GM23338 (cell line): ENCODE results near the gene PRSS8. TPM values are rescaled to one million over a fixed set of nuclear protein-coding genes. Genes with fewer than 3 reads are reported as not detected.
A peak's percentile ranks its signal among the peaks of the same experiment; 100 is the strongest.

ENCODE experiments used
- ATAC-seq: fragments of 200-7000 bp; cut with Tn5 transposase; 3 replicates; pipeline ENCODE4 v1.9.1; 2020
- DNase-seq: peaks from one replicate; pipeline ENCODE4 v3.0.0-alpha.2; 2015; ENCODE audit warnings: low spot score
- H2AFZ ChIP-seq: fragments of 200-600 bp; sonication (generic); 2 replicates; pipeline ENCODE4 v1.8.0; 2016; ENCODE audit warnings: antibody characterized with exemption, mild to moderate bottlenecking, moderate library complexity
- H3F3A ChIP-seq: fragments of 200-600 bp; sonication (generic); replicated peaks from 2 replicates; pipeline ENCODE4 v1.8.0; 2017; ENCODE audit warnings: antibody characterized with exemption, mixed run types, low read depth
- H3K27ac ChIP-seq: fragments of 200-600 bp; sonication (generic); 2 replicates; pipeline ENCODE4 v1.6.1; 2016; ENCODE audit warnings: low read depth
- H3K27me3 ChIP-seq: fragments of 200-600 bp; sonication (generic); 2 replicates; pipeline ENCODE4 v1.8.0; 2016; ENCODE audit warnings: mild to moderate bottlenecking, mixed run types, moderate library complexity; ENCODE audit not compliant: insufficient read depth
- H3K36me3 ChIP-seq: fragments of 200-600 bp; sonication (generic); 2 replicates; pipeline ENCODE4 v1.8.0; 2016; ENCODE audit warnings: mild to moderate bottlenecking; ENCODE audit not compliant: insufficient read depth
- H3K4me1 ChIP-seq: fragments of 200-600 bp; sonication (generic); 2 replicates; pipeline ENCODE4 v1.8.0; 2016; ENCODE audit warnings: mild to moderate bottlenecking, moderate library complexity; ENCODE audit not compliant: insufficient read depth
- H3K4me2 ChIP-seq: fragments of 200-600 bp; sonication (generic); 2 replicates; pipeline ENCODE4 v1.7.1; 2017; ENCODE audit warnings: mixed run types
- H3K4me3 ChIP-seq: fragments of 200-600 bp; sonication (generic); 2 replicates; pipeline ENCODE4 v1.6.1; 2016; ENCODE audit warnings: mixed run types
- H3K79me2 ChIP-seq: fragments of 200-600 bp; sonication (generic); replicated peaks from 2 replicates; pipeline ENCODE4 v1.8.0; 2017; ENCODE audit warnings: mild to moderate bottlenecking; ENCODE audit not compliant: insufficient read depth
- H3K9me2 ChIP-seq: fragments of 200-600 bp; sonication (generic); 2 replicates; pipeline ENCODE4 v1.8.0; 2017; ENCODE audit not compliant: insufficient read depth
- H4K20me1 ChIP-seq: fragments of 200-600 bp; sonication (generic); replicated peaks from 2 replicates; pipeline ENCODE4 v1.8.0; 2017; ENCODE audit warnings: mild to moderate bottlenecking; ENCODE audit not compliant: insufficient read depth
- H3K27ac Mint-ChIP-seq: 2 replicates; pipeline ENCODE4 v1.8.0; 2020; ENCODE audit warnings: inconsistent platforms, mild to moderate bottlenecking, moderate library complexity, mixed read lengths
- H3K27me3 Mint-ChIP-seq: 3 replicates; pipeline ENCODE4 v1.8.0; 2022; ENCODE audit warnings: low read depth, mild to moderate bottlenecking, moderate library complexity, mixed read lengths, inconsistent platforms; ENCODE audit not compliant: insufficient read depth, poor library complexity
- H3K36me3 Mint-ChIP-seq: 3 replicates; pipeline ENCODE4 v1.8.0; 2021; ENCODE audit warnings: low read depth, mild to moderate bottlenecking, inconsistent platforms, moderate library complexity, mixed read lengths
- H3K4me1 Mint-ChIP-seq: 3 replicates; pipeline ENCODE4 v1.8.0; 2020; ENCODE audit warnings: mild to moderate bottlenecking, inconsistent platforms, mixed read lengths
- H3K4me3 Mint-ChIP-seq: 3 replicates; pipeline ENCODE4 v1.8.0; 2021; ENCODE audit warnings: moderate library complexity, mild to moderate bottlenecking, inconsistent platforms, mixed read lengths
- H3K9me3 Mint-ChIP-seq: 3 replicates; pipeline ENCODE4 v1.8.0; 2020; ENCODE audit warnings: moderate library complexity, mild to moderate bottlenecking, inconsistent platforms, mixed read lengths
- CREB1 ChIP-seq: fragments of 250-450 bp; sonication (Bioruptor Pico); IDR thresholded peaks from 2 replicates; pipeline ENCODE4 v1.5.0; 2020; ENCODE audit warnings: low read depth, mild to moderate bottlenecking, moderate library complexity
- EZH2 ChIP-seq: fragments of 200-600 bp; sonication (generic); IDR thresholded peaks from one replicate; pipeline ENCODE4 v1.8.0; 2017; ENCODE audit warnings: antibody characterized with exemption, mild to moderate bottlenecking, low read depth; ENCODE audit not compliant: unreplicated experiment
- EZH2phosphoT487 ChIP-seq: fragments of 200-600 bp; sonication (generic); IDR thresholded peaks from one replicate; pipeline ENCODE4 v1.8.1; 2018; ENCODE audit warnings: antibody characterized with exemption; ENCODE audit not compliant: unreplicated experiment
- JUNB ChIP-seq: IDR thresholded peaks from one replicate; pipeline ENCODE4 v1.6.1; 2016; ENCODE audit warnings: antibody characterized with exemption; ENCODE audit not compliant: unreplicated experiment
- NANOG ChIP-seq: IDR thresholded peaks from 2 replicates; pipeline ENCODE4 v1.6.1; 2016; ENCODE audit warnings: antibody characterized with exemption, borderline replicate concordance
- POLR2AphosphoS5 ChIP-seq: IDR thresholded peaks from 2 replicates; pipeline ENCODE4 v1.6.1; 2016; ENCODE audit warnings: antibody characterized with exemption, low read depth
- REST ChIP-seq: IDR thresholded peaks from one replicate; pipeline ENCODE4 v1.6.1; 2018; ENCODE audit warnings: antibody characterized with exemption; ENCODE audit not compliant: unreplicated experiment
- STAT1 ChIP-seq: IDR thresholded peaks from one replicate; pipeline ENCODE4 v1.6.1; 2016; ENCODE audit warnings: antibody characterized with exemption; ENCODE audit not compliant: unreplicated experiment
- ZNF114 ChIP-seq: fragments of 250-450 bp; sonication (Bioruptor Pico); IDR thresholded peaks from 2 replicates; pipeline ENCODE4 v1.5.0; 2020; ENCODE audit warnings: mild to moderate bottlenecking, moderate library complexity
- ZNF331 ChIP-seq: fragments of 250-450 bp; sonication (Bioruptor Pico); IDR thresholded peaks from 2 replicates; pipeline ENCODE4 v1.5.0; 2020; ENCODE audit warnings: low read depth, mild to moderate bottlenecking, moderate library complexity
- polyA plus RNA-seq: library from polyadenylated mRNA; unstranded; fragments of >200 nt; fragmentation: Nextera tagmentation; extraction: Ambion mirVana; gene quantifications from 2 replicates; pipeline ENCODE4 v1.2.1, GENCODE V29; 2016
- total RNA-seq: library from RNA; depleted of rRNA; stranded (reverse); fragments of >200 nt; shearing (Covaris generic); gene quantifications from 2 replicates; pipeline ENCODE4 v1.2.3, GENCODE V29; 2014
- TF ChIP-seq, protein P1 (sequence below), 2 experiments: fragments of 200-600 bp in 1 of 2; sonication (generic) in 1 of 2; conservative IDR thresholded peaks; 2 replicates each; pipeline versions ENCODE4 v1.5.1 to v1.6.1; 2016 to 2017; ENCODE audit warnings: antibody characterized with exemption in 2 of 2, low read depth in 2 of 2, mild to moderate bottlenecking in 2 of 2, moderate library complexity in 1 of 2
- TF ChIP-seq, protein P2 (sequence below): IDR thresholded peaks from 2 replicates; pipeline ENCODE4 v1.6.1; 2016; ENCODE audit warnings: antibody characterized with exemption
- TF ChIP-seq, protein P3 (sequence below): fragments of 250-450 bp; sonication (Bioruptor Pico); IDR thresholded peaks from 2 replicates; pipeline ENCODE4 v1.5.0; 2020; ENCODE audit warnings: mild to moderate bottlenecking, moderate library complexity

PRSS8 gene
- total and polyA plus RNA-seq, 2 experiments from 2014 or later, result 65.3 to 75.9 TPM

- no peaks in the 10 kb centered on the region; the same call in 1 of the 2 replicates for H4K20me1 ChIP-seq
- H3K79me2 ChIP-seq, result peaks cover 8% of the 10 kb centered on the region; the same call in 1 of the 2 replicates
- Mint-ChIP-seq H3K4me3 (no peak overlapping the region), H3K27ac (peak overlapping the region; percentile 98), H3K27me3 (peaks cover 22% of the 10 kb centered on the region), H3K4me1 (peaks cover 44% of the 10 kb centered on the region), H3K36me3 (peaks cover 45% of the 10 kb centered on the region), H3K9me3 (peaks cover 2% of the 10 kb centered on the region; the same call in 1 of the 3 replicates)
- no peaks in the 10 kb centered on the region for H3K27me3 ChIP-seq
- peaks cover 9% of the 10 kb centered on the region for H3K36me3 ChIP-seq
- peaks cover 28% of the 10 kb centered on the region for H3K4me1 ChIP-seq
- H3K4me3 ChIP-seq, result no peak overlapping the region
- DNase-seq (no peak), ATAC-seq (no peak)
- H2AFZ ChIP-seq, result no peak overlapping the region
- H3F3A ChIP-seq, result no peaks in the 10 kb centered on the region; the same call in 1 of the 2 replicates
- no peak overlapping the region for H3K4me2 ChIP-seq
- no peaks in the 10 kb centered on the region for H3K9me2 ChIP-seq
- TF ChIP-seq, protein P1, sequence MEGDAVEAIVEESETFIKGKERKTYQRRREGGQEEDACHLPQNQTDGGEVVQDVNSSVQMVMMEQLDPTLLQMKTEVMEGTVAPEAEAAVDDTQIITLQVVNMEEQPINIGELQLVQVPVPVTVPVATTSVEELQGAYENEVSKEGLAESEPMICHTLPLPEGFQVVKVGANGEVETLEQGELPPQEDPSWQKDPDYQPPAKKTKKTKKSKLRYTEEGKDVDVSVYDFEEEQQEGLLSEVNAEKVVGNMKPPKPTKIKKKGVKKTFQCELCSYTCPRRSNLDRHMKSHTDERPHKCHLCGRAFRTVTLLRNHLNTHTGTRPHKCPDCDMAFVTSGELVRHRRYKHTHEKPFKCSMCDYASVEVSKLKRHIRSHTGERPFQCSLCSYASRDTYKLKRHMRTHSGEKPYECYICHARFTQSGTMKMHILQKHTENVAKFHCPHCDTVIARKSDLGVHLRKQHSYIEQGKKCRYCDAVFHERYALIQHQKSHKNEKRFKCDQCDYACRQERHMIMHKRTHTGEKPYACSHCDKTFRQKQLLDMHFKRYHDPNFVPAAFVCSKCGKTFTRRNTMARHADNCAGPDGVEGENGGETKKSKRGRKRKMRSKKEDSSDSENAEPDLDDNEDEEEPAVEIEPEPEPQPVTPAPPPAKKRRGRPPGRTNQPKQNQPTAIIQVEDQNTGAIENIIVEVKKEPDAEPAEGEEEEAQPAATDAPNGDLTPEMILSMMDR (conservative IDR thresholded peaks at IDR 0.05; ENCODE audit: low read depth in 2 of 2), result no peak
- TF ChIP-seq CREB1 (CRISPR knock-in tag) (no peak), ZNF331 (CRISPR knock-in tag) (no peak), POLR2AphosphoS5 (no peak), JUNB (no peak), NANOG (no peak), EZH2 (no peak), EZH2phosphoT487 (no peak), REST (no peak), ZNF114 (CRISPR knock-in tag) (no peak), STAT1 (no peak)
- TF ChIP-seq, protein P2, sequence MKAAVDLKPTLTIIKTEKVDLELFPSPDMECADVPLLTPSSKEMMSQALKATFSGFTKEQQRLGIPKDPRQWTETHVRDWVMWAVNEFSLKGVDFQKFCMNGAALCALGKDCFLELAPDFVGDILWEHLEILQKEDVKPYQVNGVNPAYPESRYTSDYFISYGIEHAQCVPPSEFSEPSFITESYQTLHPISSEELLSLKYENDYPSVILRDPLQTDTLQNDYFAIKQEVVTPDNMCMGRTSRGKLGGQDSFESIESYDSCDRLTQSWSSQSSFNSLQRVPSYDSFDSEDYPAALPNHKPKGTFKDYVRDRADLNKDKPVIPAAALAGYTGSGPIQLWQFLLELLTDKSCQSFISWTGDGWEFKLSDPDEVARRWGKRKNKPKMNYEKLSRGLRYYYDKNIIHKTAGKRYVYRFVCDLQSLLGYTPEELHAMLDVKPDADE, result no peak
- TF ChIP-seq, protein P3, sequence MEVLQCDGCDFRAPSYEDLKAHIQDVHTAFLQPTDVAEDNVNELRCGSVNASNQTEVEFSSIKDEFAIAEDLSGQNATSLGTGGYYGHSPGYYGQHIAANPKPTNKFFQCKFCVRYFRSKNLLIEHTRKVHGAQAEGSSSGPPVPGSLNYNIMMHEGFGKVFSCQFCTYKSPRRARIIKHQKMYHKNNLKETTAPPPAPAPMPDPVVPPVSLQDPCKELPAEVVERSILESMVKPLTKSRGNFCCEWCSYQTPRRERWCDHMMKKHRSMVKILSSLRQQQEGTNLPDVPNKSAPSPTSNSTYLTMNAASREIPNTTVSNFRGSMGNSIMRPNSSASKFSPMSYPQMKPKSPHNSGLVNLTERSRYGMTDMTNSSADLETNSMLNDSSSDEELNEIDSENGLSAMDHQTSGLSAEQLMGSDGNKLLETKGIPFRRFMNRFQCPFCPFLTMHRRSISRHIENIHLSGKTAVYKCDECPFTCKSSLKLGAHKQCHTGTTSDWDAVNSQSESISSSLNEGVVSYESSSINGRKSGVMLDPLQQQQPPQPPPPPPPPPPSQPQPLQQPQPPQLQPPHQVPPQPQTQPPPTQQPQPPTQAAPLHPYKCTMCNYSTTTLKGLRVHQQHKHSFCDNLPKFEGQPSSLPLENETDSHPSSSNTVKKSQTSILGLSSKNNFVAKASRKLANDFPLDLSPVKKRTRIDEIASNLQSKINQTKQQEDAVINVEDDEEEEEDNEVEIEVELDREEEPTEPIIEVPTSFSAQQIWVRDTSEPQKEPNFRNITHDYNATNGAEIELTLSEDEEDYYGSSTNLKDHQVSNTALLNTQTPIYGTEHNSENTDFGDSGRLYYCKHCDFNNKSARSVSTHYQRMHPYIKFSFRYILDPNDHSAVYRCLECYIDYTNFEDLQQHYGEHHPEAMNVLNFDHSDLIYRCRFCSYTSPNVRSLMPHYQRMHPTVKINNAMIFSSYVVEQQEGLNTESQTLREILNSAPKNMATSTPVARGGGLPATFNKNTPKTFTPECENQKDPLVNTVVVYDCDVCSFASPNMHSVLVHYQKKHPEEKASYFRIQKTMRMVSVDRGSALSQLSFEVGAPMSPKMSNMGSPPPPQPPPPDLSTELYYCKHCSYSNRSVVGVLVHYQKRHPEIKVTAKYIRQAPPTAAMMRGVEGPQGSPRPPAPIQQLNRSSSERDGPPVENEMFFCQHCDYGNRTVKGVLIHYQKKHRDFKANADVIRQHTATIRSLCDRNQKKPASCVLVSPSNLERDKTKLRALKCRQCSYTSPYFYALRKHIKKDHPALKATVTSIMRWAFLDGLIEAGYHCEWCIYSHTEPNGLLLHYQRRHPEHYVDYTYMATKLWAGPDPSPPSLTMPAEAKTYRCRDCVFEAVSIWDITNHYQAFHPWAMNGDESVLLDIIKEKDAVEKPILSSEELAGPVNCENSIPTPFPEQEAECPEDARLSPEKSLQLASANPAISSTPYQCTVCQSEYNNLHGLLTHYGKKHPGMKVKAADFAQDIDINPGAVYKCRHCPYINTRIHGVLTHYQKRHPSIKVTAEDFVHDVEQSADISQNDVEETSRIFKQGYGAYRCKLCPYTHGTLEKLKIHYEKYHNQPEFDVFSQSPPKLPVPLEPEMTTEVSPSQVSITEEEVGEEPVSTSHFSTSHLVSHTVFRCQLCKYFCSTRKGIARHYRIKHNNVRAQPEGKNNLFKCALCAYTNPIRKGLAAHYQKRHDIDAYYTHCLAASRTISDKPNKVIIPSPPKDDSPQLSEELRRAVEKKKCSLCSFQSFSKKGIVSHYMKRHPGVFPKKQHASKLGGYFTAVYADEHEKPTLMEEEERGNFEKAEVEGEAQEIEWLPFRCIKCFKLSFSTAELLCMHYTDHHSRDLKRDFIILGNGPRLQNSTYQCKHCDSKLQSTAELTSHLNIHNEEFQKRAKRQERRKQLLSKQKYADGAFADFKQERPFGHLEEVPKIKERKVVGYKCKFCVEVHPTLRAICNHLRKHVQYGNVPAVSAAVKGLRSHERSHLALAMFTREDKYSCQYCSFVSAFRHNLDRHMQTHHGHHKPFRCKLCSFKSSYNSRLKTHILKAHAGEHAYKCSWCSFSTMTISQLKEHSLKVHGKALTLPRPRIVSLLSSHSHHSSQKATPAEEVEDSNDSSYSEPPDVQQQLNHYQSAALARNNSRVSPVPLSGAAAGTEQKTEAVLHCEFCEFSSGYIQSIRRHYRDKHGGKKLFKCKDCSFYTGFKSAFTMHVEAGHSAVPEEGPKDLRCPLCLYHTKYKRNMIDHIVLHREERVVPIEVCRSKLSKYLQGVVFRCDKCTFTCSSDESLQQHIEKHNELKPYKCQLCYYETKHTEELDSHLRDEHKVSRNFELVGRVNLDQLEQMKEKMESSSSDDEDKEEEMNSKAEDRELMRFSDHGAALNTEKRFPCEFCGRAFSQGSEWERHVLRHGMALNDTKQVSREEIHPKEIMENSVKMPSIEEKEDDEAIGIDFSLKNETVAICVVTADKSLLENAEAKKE (CRISPR knock-in tag), result no peak
- peak overlapping the region; percentile 84; the same call in 1 of the 2 replicates for H3K27ac ChIP-seq
Measured at GRCh38 chr16:31129568-31130335, 5.8 kb downstream of the PRSS8 start.
